NCI-H1048 (cell line): Measurements from ENCODE around the gene LRRC70.
"Not testable (repeated sequence)": the region's sequence is repeated elsewhere in the genome, so short reads cannot be mapped to it uniquely, and the experiment has no call there.

Source experiments
- DNase-seq: peaks from one replicate; lab custom pipeline; 2025; lab: John Stamatoyannopoulos, UW

The LRRC70 gene, protein sequence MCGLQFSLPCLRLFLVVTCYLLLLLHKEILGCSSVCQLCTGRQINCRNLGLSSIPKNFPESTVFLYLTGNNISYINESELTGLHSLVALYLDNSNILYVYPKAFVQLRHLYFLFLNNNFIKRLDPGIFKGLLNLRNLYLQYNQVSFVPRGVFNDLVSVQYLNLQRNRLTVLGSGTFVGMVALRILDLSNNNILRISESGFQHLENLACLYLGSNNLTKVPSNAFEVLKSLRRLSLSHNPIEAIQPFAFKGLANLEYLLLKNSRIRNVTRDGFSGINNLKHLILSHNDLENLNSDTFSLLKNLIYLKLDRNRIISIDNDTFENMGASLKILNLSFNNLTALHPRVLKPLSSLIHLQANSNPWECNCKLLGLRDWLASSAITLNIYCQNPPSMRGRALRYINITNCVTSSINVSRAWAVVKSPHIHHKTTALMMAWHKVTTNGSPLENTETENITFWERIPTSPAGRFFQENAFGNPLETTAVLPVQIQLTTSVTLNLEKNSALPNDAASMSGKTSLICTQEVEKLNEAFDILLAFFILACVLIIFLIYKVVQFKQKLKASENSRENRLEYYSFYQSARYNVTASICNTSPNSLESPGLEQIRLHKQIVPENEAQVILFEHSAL

GRCh38 chr5:62578540-62578939 is at the start of gene LRRC70:
LRRC70 (plus strand) TSS chr5:62578819; CDS start chr5:62579439, 620 bp downstream.
- no peak for DNase-seq

DNA sequence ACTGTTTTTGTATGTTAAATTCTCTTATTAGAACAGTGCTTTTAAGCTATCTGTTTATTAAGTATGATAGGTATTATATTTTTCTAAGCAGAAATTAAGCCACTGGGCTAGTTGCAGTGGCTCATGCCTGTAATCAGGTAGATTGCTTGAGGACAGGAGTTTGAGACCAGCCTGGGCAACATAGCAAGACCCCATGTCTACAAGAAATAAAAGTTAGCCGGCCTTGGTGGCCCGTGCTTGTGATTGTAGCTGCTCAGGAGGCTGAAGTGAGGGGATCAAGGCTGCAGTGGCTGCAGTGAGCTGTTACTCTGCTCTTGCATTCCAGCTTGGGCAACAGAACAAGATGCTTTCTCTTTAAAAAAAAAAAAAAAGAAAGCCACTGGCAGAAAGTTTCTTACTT is 45.0 kb upstream of the LRRC70 start:
- no peak for DNase-seq

GRCh38 chr5:62534461-62535236 is 44.0 kb upstream of the LRRC70 start:
- no peak for DNase-seq

DNA sequence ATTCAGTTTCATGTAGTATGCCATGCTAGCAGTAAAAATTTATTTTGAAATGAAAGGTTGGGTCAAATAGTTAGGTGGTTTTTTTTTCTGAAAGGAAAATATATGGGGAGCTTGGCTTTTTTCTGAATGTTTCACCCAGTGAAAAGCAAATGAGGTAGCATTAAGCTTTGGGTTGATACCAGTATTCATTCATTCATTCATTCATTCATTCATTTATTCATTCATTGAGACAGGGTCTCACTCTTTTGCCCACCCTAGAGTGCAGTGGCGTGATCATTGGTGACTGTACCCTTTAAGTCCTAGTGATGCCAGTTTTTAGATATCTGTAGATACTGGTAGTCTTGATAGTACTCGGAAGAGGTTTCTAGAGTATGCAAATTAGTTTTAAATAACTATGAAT is 42.4 kb upstream of the LRRC70 start:
- DNase-seq, result no peak

DNA sequence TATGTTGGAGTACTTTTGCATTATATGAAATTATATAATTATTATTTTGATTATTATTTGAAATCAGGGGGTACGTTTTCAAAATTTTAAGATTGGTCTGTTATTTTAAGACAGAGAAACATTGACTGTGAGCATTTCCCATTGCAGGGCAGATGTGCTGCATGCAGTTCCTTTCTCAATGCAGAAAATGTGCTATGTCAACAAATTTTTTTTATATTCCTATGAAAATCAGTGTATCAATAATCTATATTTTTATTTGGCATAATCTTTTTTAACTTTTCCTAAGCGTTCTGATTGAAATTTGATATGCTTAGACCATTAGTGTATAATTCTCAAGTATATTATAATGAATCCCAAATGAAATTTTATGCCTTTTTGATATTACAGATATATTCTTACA is 41.8 kb upstream of the LRRC70 start:
- no peak for DNase-seq

DNA sequence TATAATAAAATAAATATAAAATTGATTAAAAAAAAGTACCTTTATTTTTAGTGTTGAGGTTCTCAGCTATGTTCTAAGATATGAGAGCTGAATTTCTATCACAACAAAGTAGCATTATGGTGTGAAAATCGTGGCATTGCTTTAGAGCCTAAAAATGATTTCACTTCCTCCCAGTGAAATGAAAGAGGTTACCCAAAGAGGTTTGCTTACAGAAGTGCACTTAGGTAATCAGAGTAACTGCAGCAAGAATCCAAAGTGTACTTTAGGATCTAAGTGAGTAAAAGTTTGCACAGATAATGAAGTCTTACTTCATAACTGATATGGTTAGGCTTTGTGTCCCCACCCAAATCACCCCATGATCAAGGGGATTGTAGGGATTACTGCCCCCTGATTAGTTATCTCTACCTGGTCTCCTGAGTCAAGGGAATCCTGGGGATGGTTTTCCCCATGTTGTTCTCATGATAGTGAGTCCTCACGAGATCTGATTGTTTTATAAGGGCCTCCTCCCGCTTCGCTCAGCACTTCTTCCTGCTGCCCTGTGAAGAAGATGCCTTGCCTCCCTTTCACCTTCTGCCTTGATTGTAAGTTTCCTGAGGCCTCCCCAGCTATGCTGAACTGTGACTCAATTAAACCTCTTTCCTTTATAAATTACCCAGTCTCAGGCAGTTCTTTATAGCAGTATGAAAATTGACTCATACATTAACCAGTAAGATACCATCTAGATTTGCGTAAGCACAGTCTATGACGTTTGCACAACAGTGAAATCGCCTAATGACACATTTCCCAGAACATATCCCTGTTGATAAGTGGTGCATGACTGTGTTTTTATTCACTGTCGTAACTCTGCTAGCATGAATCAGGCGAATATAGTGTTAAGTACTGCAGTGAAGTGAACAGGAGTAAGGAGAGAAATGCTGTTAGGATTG is 40.3 kb upstream of the LRRC70 start:
- DNase-seq, result no peak

DNA sequence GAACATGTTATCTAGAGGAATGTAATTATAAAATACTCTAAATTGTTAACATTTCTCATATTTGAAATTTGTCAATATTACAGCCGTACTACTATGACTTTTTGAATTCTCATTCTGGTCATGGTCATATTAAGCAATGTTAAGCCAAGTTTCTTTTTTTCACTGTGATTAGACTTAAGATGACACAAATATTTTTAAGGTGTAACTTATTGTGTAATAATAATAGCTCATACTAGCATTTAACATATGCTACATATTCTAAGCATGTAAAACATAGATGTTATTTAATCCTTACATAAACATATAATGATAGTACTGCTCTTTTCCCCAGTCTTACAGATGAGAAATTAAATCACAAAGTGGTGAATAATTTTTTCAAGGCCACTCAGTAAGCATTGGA is 35.9 kb upstream of the LRRC70 start:
- DNase-seq, result no peak

GRCh38 chr5:62547945-62548630 is 30.5 kb upstream of the LRRC70 start:
- DNase-seq, result no peak

GRCh38 chr5:62550103-62550502 is 28.5 kb upstream of the LRRC70 start:
- DNase-seq, result no peak

GRCh38 chr5:62555930-62556329 is 22.7 kb upstream of the LRRC70 start:
- DNase-seq, result no peak

DNA sequence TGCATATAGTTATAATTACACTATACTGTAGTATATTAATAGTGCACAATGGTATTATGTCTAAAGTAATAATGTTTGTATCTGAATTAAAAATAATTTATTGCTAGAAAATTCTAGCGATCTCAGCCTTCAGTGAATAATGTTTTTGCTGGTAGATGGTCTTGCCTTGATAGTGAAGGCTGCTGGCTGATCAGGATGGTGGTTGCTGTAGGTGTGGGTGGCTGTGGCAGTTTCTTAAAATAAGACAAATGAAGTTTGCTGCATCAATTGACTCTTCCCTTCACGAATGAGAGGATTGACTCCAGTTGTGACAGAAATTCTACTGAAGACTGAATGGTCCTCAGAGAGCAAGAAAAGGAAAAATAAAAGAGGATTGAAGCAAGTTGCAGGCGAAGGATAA is 19.7 kb upstream of the LRRC70 start:
- no peak for DNase-seq

- no peak for DNase-seq
Observed at GRCh38 chr5:62560786-62561185, 17.8 kb upstream of the LRRC70 start.

- no peak for DNase-seq
Observed at GRCh38 chr5:62561896-62562295, 16.7 kb upstream of the LRRC70 start.

DNA sequence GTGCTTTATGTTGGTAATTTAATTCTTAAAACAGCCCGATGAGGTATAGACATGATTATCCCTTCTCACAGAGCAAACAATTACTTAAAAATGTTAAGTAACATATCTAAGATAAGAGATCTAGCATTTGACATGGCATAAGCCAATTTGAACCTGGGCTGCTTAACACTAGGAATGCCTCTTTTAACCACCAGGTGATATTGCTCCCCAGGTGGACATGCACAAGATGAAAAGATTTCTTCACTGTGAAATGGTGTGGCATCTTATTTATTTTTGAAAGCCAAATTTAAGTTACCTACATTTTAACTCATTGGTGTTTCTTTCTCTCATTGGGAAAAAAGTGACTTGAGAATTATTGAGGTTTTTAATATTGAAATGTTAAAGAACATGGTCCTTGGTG is 15.8 kb upstream of the LRRC70 start:
- DNase-seq, result no peak

DNA sequence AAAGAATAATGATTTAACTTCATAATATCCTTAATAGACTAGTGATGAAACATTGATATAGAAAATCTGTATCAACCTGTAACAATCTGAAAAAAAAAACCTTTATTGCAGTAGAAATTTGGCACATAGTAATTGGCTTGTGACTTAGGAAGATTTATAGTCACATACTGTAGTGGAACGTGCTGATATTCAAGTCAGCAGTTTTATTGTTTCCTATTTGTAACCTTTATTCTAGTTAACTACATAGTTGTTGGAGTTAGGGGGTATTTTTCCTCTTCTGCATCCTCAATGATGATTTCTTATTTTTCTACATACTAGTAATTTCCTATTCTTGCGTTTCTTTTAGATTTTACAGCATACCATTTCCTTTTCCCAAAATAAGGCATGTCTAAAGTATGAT is 14.5 kb upstream of the LRRC70 start:
- no peak for DNase-seq

DNA sequence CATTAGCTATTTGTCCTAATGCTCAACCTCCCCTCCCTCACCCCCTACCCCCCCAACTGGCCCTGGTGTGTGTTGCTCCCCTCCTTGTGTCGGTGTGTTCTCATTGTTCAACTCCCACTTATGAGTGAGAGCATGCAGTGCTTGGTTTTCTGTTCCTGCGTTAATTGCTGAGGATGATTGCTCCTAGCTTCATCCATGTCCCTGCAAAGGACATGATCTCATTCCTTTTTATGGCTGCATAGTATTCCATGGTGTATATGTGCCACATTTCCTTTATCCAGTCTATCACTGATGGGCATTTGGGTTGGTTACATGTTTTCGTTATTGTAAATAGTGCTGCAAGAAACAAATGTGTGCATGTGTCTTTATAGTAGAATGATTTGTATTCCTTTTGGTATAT is 12.9 kb upstream of the LRRC70 start:
- DNase-seq, result not testable (repeated sequence)

DNA sequence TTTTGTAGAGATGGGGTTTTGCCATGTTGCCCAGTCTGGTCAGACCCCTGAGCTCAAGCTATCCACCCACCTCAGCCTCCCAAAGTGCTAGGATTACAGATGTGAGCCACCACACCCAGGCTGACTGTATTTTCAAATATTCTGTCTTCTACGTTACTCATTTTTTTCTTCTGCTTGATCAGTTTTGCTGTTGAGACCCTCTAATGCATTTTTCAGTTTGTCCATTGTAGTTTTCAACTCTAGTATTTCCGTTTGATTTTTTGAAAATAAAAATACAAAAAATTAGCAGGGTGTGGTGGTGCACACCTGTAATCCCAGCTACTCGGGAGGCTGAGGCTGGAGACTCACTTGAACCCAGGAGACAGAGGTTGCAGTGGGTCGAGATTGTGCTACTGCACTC is 10.5 kb upstream of the LRRC70 start:
- no peak for DNase-seq

DNA sequence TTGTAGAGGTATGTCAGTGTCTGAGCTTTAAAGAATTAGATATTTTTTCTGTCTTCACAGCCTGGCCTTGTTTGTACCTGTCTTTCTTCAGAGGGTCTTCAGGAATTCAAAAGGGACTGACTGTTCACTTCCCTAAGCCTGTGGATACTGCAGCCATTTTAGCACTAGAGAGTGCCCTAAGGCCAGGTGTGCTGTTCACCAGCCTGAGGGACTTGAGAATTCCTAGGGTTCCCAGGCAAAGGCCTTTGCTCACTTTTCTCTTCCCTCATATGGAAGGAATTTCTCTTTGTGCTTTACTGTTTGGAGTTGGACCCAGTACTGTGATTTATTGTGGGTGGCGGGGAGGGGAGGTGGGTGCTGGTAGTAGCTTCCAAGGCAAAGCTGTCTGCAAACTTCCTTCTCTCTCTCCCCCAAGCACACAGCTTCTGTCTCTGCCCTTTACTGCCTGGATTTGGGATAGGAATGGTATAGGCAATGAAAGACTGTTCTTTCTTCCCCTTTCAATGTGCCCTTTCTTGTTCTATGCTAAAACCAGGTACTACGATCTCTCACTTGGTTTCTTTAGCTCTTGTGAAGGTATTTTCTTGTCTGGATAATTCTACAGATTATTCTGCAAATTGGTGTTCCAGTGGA is 9.7 kb upstream of the LRRC70 start:
- DNase-seq, result no peak

GRCh38 chr5:62569470-62569869 is 9.1 kb upstream of the LRRC70 start:
- DNase-seq, result no peak

DNA sequence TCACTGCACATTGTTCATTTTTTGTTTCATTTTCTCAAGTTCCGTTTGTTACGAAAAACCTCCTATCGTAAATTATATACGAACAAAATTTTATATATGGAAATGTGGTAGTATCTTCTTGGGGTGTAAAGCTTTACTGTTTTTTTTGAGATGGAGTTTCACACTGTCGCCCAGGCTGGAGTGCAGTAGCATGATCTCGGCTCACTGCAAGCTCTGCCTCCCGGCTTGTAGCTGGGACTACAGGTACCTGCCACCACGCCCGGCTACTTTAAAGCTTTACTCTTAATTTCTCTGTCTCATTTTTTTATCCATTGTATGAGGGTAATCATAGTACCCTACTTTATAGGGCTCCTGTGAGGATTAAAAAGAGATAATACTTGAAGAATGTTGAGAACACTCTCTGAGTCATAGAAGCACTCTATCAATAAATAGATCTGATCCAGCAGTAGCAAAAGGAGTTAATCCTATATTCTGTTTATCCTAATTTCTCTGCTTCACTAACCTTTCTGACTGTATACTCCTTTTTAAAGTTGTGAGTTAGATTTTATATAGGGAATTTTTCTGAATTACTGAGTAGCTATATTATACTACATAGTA is 5.6 kb upstream of the LRRC70 start:
- DNase-seq, result no peak
